HuH-7.5 (cell line): ENCODE results near the gene NBEA.

Source experiments
- DNase-seq: peaks from one replicate; pipeline ENCODE4 v3.0.0; 2011; ENCODE audit warnings: low spot score

Gene NBEA

GRCh38 chr13:35595181-35595580 is 653.1 kb downstream of the NBEA start:
- no peak for DNase-seq

GRCh38 chr13:35596321-35597030 is 654.4 kb downstream of the NBEA start:
- no peak for DNase-seq

GRCh38 chr13:35597451-35597850 is 655.4 kb downstream of the NBEA start:
- DNase-seq: no peak

- DNase-seq: no peak
These were observed 656.2 kb downstream of the NBEA start for GRCh38 chr13:35598233-35598632.

- DNase-seq: no peak
These were observed 656.8 kb downstream of the NBEA start for GRCh38 chr13:35598790-35599369.

GRCh38 chr13:35599384-35599783 is 657.3 kb downstream of the NBEA start:
- no peak for DNase-seq

- no peak for DNase-seq
These were observed 658.1 kb downstream of the NBEA start for GRCh38 chr13:35600137-35600536.

- no peak for DNase-seq
These were observed 661.7 kb downstream of the NBEA start for GRCh38 chr13:35603593-35604285.

GRCh38 chr13:35614666-35615065 is 672.6 kb downstream of the NBEA start:
- no peak for DNase-seq

GRCh38 chr13:35617420-35617819 is 675.4 kb downstream of the NBEA start:
- no peak for DNase-seq

GRCh38 chr13:35618565-35619083 is 676.6 kb downstream of the NBEA start:
- no peak for DNase-seq

GRCh38 chr13:35621989-35622388 is 679.9 kb downstream of the NBEA start:
- no peak for DNase-seq

GRCh38 chr13:35629026-35629425 is 687.0 kb downstream of the NBEA start:
- DNase-seq: no peak

- DNase-seq: peak; percentile 10
These were observed 688.6 kb downstream of the NBEA start for GRCh38 chr13:35630551-35631275.

GRCh38 chr13:35631666-35632065 is 689.6 kb downstream of the NBEA start:
- no peak for DNase-seq

GRCh38 chr13:35643625-35644024 is 701.6 kb downstream of the NBEA start:
- no peak for DNase-seq

- DNase-seq: no peak
These were observed 704.1 kb downstream of the NBEA start for GRCh38 chr13:35646056-35646774.

GRCh38 chr13:35648201-35648600 is 706.1 kb downstream of the NBEA start:
- no peak for DNase-seq

- DNase-seq: no peak
These were observed 707.1 kb downstream of the NBEA start for GRCh38 chr13:35649162-35649561.

GRCh38 chr13:35659796-35660195 is 717.7 kb downstream of the NBEA start:
- DNase-seq: no peak

GRCh38 chr13:35664747-35665146 is 722.7 kb downstream of the NBEA start:
- no peak for DNase-seq

GRCh38 chr13:35669321-35669720 is 727.3 kb downstream of the NBEA start:
- DNase-seq: no peak
